ENCODE results near the gene GRAMD2B. TPM values are rescaled to one million over a fixed set of nuclear protein-coding genes. Genes with fewer than 3 reads are reported as not detected.
"Not testable (repeated sequence)": the region's sequence is repeated elsewhere in the genome, so short reads cannot be mapped to it uniquely, and the experiment has no call there.

Gene GRAMD2B
- total RNA-seq, 1 donor from 2014 or later: 13.3 TPM

- DNase-seq (ENCODE audit: low read depth in 2 of 2): peak; percentile 76 to 86
Observed at GRCh38 chr5:126449751-126450271, 26.6 kb downstream of the GRAMD2B start.

- DNase-seq (ENCODE audit: low read depth in 2 of 2): peak in 1 of 2 donors; percentile 11
Observed at GRCh38 chr5:126450346-126450745, 27.1 kb downstream of the GRAMD2B start.

GRCh38 chr5:126450907-126451306 lies 27.7 kb downstream of the GRAMD2B start:
- no peak for DNase-seq (ENCODE audit: low read depth in 2 of 2)

GRCh38 chr5:126452477-126452876 lies 29.3 kb downstream of the GRAMD2B start:
- no peak for DNase-seq (ENCODE audit: low read depth in 2 of 2)

- peak in 1 of 2 donors; percentile 13 for DNase-seq (ENCODE audit: low read depth in 2 of 2)
Observed at GRCh38 chr5:126454081-126454480, 30.9 kb downstream of the GRAMD2B start.

- no peak for DNase-seq (ENCODE audit: low read depth in 2 of 2)
Observed at GRCh38 chr5:126454535-126454934, 31.3 kb downstream of the GRAMD2B start.

- DNase-seq (ENCODE audit: low read depth in 2 of 2): no peak
Observed at GRCh38 chr5:126455264-126455663, 32.1 kb downstream of the GRAMD2B start.

GRCh38 chr5:126455728-126456127 lies 32.5 kb downstream of the GRAMD2B start:
- no peak for DNase-seq (ENCODE audit: low read depth in 2 of 2)

GRCh38 chr5:126456217-126456820 lies 33.1 kb downstream of the GRAMD2B start:
- no peak for DNase-seq (ENCODE audit: low read depth in 2 of 2)

GRCh38 chr5:126460459-126460858 lies 37.2 kb downstream of the GRAMD2B start:
- no peak for DNase-seq (ENCODE audit: low read depth in 2 of 2)

GRCh38 chr5:126460977-126461376 lies 37.8 kb downstream of the GRAMD2B start:
- no peak for DNase-seq (ENCODE audit: low read depth in 2 of 2)

- DNase-seq (ENCODE audit: low read depth in 2 of 2): no peak
Observed at GRCh38 chr5:126461838-126462237, 38.6 kb downstream of the GRAMD2B start.

GRCh38 chr5:126462239-126463014 lies 39.2 kb downstream of the GRAMD2B start:
- no peak for DNase-seq (ENCODE audit: low read depth in 2 of 2)

- DNase-seq (ENCODE audit: low read depth in 2 of 2): no peak
Observed at GRCh38 chr5:126464016-126464415, 40.8 kb downstream of the GRAMD2B start.

GRCh38 chr5:126464959-126465358 lies 41.8 kb downstream of the GRAMD2B start:
- no peak for DNase-seq (ENCODE audit: low read depth in 2 of 2)

- peak in 1 of 2 donors; percentile 58 for DNase-seq (ENCODE audit: low read depth in 2 of 2)
Observed at GRCh38 chr5:126468091-126468490, 44.9 kb downstream of the GRAMD2B start.

- DNase-seq (ENCODE audit: low read depth in 2 of 2): no peak
Observed at GRCh38 chr5:126469536-126470316, 46.5 kb downstream of the GRAMD2B start.

GRCh38 chr5:126470529-126470928 lies 47.3 kb downstream of the GRAMD2B start:
- not testable (repeated sequence) for DNase-seq (ENCODE audit: low read depth in 2 of 2)

- no peak for DNase-seq (ENCODE audit: low read depth in 2 of 2)
Observed at GRCh38 chr5:126471247-126471646, 48.0 kb downstream of the GRAMD2B start.

GRCh38 chr5:126471875-126472537 lies 48.8 kb downstream of the GRAMD2B start:
- DNase-seq (ENCODE audit: low read depth in 2 of 2): no peak

- DNase-seq (ENCODE audit: low read depth in 2 of 2): no peak
Observed at GRCh38 chr5:126472538-126472889, 49.3 kb downstream of the GRAMD2B start.
